Measurements from ENCODE around the gene CNNM3.
"Not testable (repeated sequence)": the region's sequence is repeated elsewhere in the genome, so short reads cannot be mapped to it uniquely, and the experiment has no call there.

CNNM3 gene

DNA sequence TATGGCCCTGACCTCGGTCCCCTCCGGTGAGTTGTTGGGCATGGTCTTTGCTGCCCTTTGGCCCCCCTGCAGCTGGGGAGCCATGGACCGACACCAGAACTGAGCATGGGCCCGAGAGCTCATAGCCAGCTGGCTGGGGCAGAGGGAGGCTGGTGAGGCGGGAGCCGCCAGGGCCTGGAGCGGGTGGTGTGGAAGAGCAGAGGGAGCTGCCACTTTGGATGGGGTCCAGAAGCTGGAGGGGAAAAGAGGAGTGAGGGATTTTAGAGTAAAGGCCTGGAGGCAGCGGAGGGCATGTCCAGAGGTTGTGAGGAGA, 16.5 kb upstream of the CNNM3 start:
- no peak for DNase-seq (ENCODE audit: low spot score)

DNA sequence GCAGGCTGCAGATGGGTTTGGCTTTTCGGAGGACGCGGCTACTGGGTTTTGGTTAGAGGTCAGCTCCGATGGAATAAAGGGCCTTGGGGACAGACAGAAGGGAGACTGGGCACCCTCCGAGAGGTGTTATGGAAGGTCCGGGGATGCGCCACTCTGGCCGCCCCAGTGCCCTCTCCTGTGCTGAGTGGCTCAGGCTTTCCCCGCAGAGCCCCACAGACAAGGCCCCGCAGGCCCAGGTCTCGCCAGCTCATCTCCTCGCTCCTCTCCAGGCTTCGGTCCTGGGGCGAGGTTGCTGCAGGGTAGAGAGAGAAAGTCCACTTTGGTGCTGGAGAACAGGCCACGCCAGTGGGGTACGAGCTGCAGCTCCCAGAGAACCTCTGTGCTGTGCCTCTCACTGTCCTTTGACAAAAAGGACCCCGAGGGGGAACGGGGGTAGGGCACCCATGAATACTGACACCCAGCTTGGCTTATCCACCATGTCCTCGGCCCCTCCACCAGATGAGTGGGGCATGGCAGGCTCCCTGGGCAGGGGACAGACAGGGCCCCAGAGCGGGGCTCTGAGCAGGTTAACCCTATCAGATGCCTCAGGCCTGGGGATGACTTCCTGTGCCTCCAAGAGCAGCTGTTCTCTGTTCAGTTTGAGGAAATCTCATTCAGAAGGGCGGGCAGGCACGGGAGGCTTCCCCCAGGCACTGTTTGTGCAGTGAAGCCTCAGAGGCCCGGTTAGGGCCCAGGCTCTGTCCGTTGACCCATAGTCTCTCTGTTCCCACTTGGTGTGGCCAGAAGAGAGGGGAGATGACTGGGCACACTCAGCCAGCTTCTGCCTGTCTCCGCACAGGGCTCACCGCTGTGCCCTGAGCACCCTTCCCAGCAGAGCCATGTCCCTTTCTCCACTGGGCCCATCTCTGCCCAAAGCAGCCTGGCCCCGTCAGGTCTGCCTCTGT, 15.7 kb upstream of the CNNM3 start:
- DNase-seq (ENCODE audit: low spot score), result no peak

DNA sequence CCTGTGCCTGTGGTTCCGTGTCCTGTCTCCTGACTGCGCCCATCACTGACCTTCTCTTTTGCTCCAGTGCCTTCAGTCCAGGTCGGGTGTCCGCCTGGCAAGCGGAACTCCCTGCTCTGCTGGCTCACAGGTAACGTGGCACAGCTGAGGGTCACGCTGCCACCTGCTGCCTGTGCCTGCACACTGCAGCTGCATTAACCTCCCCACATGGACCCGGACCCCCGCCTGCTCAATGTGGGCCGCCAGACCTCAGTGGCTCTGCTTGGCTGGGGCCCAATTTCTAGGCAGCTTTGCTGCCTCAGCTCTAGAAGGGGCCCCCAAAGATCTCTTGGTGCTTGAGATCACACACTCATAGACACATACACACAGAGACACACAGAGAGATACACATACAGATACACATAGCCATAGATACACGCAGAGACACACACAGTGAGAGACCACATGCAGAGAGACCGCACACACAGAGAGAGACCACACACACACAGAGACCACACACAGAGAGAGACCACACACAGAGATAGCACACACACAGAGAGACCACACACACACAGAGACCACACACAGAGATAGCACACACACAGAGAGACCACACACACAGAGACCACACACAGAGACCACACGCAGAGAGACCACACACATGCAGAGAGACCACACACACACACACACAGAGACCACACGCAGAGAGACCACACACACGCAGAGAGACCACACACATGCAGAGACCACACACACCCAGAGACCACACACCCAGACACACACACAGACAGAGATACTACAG, 14.9 kb upstream of the CNNM3 start:
- peak; percentile 88 for DNase-seq (ENCODE audit: low spot score)

DNA sequence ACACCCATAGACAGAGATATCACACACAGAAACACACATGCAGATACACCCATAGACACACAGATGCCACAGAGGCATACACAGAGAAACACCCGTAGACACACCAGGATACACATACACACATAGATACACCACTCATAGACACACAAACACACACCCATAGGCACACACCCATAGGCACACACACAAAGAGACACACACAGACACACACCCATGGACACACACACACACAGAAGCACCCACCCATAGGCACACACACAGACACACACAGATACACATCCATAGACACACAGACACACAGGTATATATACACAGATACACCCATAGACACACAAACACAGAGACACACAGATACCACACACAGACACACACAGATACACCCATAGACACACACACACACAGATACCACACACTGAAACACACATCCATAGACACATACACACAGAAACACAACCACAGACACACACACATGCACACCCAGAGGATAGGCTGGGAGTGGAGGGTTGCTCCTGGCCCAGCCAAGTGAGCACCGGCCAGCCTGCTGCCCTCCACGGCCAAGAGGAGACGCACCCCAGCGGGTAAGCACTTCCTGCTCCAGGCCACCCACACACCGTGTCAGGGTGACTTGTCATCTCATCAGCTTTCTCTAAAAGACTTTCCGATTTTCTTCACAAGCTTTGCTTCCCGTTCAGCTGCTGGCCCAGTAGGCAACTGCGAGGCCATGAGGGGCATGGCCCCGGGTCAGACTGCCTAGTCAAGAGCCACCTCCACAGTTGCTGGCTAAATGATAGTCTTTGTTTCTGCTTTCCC, 14.1 kb upstream of the CNNM3 start:
- DNase-seq (ENCODE audit: low spot score), result no peak

DNA sequence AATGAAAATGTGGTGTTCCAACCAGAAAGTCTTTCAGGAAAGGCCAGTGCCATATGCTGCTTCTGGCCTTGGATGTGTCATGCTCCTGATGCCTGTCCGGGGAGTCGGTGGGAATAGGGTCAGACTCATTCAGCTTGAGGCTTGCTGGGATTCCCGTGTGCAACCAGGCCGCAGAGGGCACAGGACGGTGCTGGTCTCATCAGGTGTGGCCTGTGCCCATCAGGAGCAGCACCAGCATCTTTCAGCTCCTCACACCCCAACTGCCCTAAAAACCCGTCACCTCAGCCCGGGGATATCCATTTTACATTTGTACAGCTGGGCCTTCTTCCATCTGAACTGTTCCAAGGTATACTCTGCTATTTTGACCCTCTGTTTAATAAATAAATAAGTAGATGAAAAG, 13.3 kb upstream of the CNNM3 start:
- no peak for DNase-seq (ENCODE audit: low spot score)

DNA sequence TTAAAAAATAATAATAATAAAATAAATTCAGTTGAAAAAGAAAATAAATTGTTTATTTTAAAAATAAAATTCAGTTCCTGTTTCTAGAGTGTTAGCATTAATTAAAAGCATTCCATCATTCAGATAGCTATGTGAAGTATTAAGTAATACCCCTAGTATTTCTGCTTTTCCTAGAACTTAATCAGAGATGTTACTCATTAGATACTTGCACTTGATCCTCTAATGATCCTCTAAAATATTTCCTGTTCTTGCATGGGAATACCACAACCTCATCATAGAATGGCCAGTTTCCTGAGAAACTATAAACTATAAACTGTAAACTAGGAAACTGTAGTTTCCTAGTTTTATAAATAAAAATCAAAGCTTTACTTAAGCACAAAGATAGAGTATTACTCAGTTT, 11.1 kb upstream of the CNNM3 start:
- no peak for DNase-seq (ENCODE audit: low spot score)

DNA sequence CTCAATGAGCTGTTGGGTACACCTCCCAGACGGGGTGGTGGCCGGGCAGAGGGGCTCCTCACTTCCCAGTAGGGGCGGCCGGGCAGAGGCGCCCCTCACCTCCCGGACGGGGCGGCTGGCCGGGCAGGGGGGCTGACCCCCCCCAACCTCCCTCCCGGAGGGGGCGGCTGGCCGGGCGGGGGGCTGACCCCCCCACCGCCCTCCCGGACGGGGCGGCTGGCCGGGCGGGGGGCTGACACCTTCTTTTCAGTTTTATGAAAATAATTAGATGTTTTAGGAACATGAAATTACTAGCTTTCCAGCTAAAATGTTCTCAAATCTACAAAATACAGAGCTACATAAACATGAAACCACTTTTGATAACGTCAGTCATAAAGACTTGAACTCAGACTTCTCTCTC, 10.1 kb upstream of the CNNM3 start:
- not testable (repeated sequence) for DNase-seq (ENCODE audit: low spot score)

DNA sequence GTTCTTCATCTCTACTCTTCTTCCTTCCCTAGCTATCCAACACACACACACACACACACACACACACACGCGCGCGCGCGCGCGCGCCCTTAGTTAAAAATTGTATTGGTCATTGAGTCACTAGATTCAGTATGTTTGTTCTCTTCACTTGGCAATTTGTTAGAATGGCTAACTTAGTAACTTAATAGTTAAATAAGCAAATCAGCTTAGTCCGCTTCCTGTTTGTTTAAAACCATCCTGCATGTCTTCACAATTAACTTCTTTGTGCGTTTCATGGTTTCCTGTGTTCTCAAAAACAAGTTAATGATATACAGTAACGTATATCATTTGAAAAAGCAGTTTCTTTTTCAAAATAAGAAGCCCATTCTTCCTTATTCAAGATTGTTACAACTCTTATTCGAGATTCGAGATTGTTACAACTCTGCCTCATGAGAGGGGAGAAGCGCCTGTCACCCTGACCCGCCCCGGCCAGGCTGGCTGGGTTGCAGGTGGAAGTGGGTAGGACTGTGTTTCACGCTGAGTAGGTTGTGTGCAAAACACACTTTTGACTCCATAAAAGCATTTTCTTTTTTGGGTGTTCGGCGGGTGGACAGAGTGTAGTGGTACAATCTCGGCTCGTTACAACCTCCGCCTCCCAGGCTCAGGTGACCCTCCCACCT, 9.5 kb upstream of the CNNM3 start:
- no peak for DNase-seq (ENCODE audit: low spot score)

DNA sequence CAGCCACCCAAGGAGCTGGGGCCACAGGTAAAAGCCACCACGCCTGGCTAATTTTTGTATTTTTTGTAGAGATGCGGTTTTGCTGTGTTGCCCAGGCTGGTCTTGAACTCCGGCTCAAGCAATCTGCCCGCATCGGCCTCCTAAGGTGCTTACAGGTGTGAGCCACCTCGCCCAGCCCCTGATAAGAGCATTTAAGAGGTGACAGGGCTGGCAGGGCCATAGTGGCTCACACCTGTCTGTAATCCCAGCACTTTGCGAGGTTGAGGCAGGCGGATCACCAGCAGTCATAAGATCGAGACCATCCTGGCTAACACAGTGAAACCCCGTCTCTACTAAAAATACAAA, 9.0 kb upstream of the CNNM3 start:
- no peak for DNase-seq (ENCODE audit: low spot score)

DNA sequence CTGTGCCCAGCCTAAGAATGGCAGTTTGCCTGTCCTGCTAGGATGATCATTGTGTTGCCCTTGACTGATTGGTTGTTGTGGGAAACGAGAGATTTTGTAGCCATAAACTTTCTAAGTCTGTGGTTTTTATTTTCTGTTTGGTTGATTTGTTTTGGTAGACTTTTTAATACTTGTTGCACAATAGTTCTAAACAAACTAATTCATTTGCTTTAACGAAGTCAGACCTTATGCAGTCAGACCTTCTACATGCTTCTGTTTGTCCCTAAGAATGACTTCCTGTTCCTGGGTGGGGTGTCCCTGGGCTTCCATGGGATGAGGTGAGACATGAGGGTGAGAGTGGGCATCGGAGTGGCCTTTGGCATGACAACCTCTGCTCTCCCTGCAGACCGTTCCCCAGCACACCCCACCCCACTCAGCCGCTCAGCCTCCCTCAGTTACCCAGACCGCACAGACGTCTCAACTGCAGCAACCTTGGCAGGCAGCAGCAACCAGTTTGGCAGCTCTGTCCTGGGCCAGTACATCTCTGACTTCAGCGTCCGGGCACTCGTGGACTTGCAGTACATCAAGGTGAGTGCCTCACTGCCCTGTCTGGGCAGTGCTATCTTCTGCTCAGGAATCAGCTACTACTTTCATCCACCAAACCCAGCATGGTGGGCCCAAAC, 7.8 kb upstream of the CNNM3 start:
- DNase-seq (ENCODE audit: low spot score), result no peak

DNA sequence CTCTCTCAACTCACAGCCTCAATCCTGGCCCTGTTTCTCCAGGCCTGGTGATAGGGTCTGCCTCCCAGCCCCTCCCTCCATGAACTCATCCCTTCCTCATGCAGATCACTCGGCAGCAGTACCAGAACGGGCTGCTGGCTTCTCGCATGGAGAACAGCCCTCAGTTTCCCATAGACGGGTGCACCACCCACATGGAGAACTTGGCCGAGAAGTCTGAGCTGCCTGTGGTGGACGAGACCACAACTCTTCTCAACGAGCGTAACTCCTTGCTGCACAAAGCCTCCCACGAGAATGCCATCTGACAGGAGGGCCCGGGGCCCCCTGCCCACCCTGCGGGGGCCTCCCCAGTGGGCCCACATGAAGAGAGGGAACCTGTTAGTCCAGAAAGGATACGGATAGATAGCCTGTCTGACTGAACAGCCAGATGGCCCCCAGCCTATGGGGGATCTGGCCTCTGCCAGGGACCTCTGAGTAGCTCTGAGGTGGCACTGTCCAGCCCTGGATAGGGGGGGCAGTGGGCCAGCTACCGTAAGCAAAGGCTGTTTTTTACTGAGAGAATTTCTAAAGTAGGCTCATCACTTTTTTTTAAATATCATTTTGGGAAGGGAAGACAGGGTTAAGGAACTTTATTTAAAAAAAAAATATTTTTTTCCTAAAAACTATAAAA, 6.7 kb upstream of the CNNM3 start:
- no peak for DNase-seq (ENCODE audit: low spot score)

DNA sequence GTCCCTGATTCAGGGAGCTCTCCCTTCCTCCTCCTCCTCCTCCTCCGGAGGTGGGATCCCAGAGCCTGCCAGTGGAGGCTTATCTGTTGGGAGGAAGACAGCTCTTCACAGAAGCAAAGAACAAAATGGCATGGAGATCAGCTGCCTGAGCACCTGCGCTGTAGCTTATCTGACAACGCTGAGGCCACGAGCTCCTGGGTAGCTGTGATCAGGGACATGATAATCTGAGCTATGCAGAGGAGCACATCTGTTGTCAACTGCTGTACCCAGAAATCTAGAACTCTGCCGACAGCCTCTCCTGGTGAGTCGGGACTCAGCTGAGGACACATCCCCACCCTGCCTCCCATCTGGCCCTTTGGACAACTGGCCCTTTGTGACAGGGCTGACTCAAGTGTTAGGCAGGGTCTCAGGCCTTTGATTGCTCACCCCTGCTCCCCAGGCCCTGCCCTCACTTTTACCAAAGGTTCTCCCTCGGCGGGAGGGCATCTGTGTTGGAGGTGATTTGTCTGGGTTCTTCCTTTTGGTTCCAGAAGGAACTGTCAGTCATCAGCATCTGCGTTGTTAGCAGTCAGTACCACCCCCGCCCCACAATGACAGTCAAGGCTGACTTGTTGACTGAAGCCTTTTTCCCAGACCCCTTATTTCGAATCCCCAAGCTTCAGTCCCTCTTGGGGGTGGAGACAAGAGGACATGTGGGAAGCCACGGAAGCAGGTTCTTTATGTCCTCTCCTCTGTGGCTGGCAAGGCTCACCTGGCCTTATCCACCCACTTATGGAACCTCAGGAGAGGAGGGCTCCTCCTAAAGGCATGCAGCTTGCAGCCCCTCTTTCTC, 5.9 kb upstream of the CNNM3 start:
- DNase-seq (ENCODE audit: low spot score), result no peak

DNA sequence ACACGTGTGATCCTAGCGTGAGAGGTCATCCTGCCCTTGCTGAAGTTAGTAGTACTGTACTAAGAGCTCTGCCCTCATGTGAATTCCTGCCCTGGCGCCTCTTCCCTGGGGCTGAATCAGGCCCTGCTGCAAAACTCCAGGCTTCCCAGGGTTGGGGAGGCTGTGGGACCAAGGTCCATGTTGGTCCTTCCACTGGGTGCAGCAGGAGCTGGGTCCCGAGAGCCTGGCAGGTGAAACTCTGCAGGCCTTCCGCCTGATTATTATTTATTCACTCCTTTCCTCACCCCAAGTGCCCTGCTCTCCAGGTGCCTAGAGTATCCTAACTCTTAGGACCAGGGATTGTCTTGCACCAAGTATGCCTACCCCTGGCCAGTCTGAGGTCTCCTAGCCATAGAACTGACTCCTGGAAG, 5.3 kb upstream of the CNNM3 start:
- no peak for DNase-seq (ENCODE audit: low spot score)

DNA sequence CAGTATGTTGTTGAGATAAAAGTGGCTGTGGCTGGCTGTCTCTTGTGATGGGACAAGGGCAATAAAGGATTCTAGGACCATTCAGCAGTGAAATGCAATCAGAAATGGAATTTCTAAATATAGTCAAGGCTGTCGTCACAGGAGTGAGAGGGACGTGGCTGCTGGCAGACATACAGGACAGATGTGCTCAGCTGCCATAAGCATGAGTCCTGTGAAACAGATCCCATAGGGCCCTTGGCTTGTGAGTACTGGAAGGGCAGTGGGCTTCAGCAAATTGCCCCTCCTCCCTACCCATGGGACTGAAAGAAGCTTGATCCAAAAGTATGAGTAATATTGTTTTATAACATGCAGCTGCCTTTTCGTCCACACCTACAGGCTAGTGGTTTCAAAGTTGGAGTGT, 4.2 kb upstream of the CNNM3 start:
- DNase-seq (ENCODE audit: low spot score), result no peak

DNA sequence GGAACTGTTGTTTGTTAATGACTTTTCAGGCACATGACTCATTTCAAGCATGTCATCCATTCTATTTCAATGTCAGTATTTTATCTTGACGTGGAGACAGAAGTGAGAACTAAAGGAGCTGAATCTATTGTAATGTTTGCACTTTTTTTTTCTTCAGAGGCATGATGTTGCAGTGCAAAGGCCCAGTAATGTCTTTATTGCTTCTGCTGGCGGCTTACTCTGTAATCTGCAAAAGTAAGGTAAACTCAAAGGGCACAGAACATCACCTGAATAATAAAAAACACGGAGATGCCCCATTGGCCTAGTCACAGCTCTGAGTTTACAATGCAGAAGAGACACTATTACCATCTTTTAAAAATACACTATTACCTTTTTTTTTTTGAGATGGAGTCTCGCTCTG, 2.4 kb upstream of the CNNM3 start:
- no peak for DNase-seq (ENCODE audit: low spot score)

DNA sequence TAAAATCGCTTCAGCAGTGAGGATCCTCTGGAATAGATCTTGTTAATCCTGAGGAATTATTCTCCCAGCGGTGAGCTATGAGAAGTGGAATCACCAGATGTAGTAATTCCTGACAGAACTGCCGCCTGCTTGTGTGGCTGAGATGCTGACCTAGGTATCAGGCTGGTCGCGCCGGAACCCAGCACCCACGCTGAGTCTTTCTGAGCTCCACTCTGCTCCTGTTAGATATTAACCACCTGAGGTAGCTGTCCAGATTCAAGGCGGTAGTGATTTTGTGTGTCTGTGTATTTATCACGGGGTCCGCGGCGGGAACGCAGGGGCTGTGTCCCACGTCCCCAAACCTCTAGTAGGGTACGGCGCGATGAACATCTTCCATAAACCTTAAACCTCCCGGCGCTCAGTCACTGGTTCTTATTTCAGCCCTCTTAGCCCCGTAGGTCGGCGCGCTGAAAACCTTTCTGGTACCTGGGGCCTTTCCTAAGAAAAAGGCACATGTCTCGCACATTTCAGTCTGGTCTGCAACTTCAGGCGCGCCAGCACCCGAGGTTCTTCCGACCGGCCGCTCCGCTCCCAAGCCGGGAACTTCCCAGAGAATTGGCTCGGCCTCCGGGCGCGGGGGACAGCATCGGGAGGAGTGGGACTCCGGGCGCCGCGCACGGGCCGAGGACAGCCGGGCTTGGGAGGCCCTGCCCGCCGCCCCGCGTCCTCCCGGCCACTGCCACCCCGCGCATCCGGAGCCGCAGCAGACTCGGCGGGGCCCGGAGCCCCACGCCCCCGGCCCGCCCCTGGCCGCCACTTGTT, 542 bp upstream of the CNNM3 start:
- DNase-seq (ENCODE audit: low spot score), result peak; percentile 55

DNA sequence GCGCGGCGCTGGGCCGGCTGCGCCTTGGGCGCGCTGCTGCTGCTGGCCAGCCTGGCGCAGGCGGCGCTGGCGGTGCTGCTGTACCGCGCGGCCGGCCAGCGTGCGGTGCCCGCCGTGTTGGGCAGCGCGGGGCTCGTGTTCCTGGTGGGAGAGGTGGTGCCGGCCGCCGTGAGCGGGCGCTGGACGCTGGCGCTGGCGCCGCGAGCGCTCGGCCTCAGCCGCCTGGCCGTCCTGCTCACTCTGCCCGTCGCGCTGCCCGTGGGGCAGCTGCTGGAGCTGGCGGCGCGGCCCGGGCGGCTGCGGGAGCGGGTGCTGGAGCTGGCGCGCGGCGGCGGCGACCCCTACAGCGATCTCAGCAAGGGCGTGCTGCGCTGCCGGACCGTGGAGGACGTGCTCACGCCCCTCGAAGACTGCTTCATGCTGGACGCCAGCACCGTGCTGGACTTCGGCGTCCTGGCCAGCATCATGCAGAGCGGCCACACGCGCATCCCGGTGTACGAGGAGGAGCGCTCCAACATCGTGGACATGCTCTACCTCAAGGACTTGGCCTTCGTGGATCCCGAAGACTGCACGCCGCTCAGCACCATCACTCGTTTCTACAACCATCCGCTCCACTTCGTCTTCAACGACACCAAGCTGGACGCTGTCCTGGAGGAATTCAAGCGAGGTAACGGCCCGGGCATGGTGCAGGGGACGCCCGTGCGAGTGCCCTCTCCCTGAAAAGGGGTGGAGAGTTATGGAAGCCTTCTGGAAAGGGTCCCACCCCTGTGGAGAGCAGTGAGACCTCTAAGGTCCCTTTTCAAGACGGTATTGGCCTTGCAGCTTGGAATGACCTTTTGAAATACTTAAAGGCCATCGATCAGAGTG, 1.0 kb downstream of the CNNM3 start:
- peak; percentile 87 for DNase-seq (ENCODE audit: low spot score)

DNA sequence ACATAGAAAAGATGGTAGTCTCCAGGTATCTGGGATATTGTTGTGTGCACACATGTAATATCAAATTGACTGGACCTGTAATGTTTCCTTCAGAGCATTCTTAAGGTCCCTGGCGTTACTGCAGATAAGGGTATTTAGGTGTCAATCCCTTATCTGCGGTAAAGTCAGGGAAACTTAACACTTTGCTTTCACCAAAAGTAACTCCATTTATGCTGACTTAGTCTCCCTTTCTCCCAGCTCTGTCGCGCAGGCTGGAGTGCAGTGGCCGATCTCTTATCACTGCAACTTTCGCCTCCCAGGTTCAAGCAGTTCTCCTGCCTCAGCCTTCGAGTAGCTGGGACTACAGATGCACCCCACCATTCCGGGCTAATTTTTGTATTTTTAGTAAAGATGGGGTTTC, 1.8 kb downstream of the CNNM3 start:
- no peak for DNase-seq (ENCODE audit: low spot score)

Data from D341Med (cell line).